Prostate gland (tissue), 2 donors: ENCODE data around the gene ACD. TPM values are rescaled to one million over a fixed set of nuclear protein-coding genes. Genes with fewer than 3 reads are reported as not detected.

ENCODE experiments used
- DNase-seq: peaks from one replicate; pipeline ENCODE4 v3.0.0-alpha.2; 2019; ENCODE audit warnings: low spot score
- H3K27ac ChIP-seq, 2 donors: fragments of 200-600 bp; sonication (generic); 2 replicates each; pipeline ENCODE4 v1.5.1; 2017 to 2019
- H3K27me3 ChIP-seq: fragments of 200-600 bp; sonication (generic); replicated peaks from 2 replicates; pipeline ENCODE4 v1.5.1; 2019; ENCODE audit not compliant: insufficient read depth
- H3K36me3 ChIP-seq, 2 donors: fragments of 200-600 bp; sonication (generic); 1 replicate in 1 of 2; 2 replicates in 1 of 2; pipeline versions ENCODE4 v1.5.1 to v1.8.1; 2017 to 2019
- H3K4me1 ChIP-seq: fragments of 200-600 bp; sonication (generic); replicated peaks from 2 replicates; pipeline ENCODE4 v1.5.1; 2019
- H3K4me3 ChIP-seq, 2 donors: fragments of 200-600 bp; sonication (generic); 2 replicates each; pipeline ENCODE4 v1.5.1; 2017 to 2019
- H3K9me3 ChIP-seq: fragments of 200-600 bp; sonication (generic); 2 replicates; pipeline ENCODE4 v1.5.1; 2017
- CTCF ChIP-seq, 4 experiments: fragments of 200-600 bp in 2 of 4; fragments of 450-650 bp in 2 of 4; sonication (generic) in 2 of 4; IDR thresholded peaks; 1 replicate in 3 of 4; 2 replicates in 1 of 4; pipeline ENCODE4 v1.5.1; 2016 to 2019; ENCODE audit warnings: antibody characterized with exemption in 4 of 4, mild to moderate bottlenecking in 2 of 4, moderate library complexity in 2 of 4
- POLR2A ChIP-seq: fragments of 450-650 bp; IDR thresholded peaks from one replicate; pipeline ENCODE4 v1.6.1; 2016; ENCODE audit warnings: antibody characterized with exemption, mild to moderate bottlenecking
- POLR2AphosphoS5 ChIP-seq: sonication (generic); formaldehyde crosslinking; IDR thresholded peaks from one replicate; pipeline ENCODE4 v1.6.1; 2017; ENCODE audit warnings: antibody characterized with exemption
- WGBS: methylation state at CpG from one replicate; pipeline ENCODE4 v1.1.5; 2018; 5-methylcytosine and 5-hydroxymethylcytosine counted together
- intact Hi-C: fragments of 100-400 bp; cut with DNase I; formaldehyde crosslinking; loops from one replicate; pipeline ENCODE4 v1.14.2; 2022
- total RNA-seq, 2 donors: library from RNA; depleted of rRNA; stranded (reverse); fragments of >200 nt; gene quantifications; one replicate each; pipeline ENCODE4 v1.1.0, GENCODE V29; 2016

Gene ACD
- total RNA-seq, 2 donors from 2014 or later, result 17.1 to 45.4 TPM

- under 1% methylated on average over 45 of the region's 46 CpGs for WGBS
- no peak for DNase-seq
- Histone ChIP-seq H3K27ac (peak overlapping the region; percentile 79 to 81), H3K9me3 (no peaks in the 10 kb centered on the region), H3K27me3 (no peaks in the 10 kb centered on the region), H3K4me1 (peaks cover 11% of the 10 kb centered on the region), H3K36me3 (no peaks in the 10 kb centered on the region), H3K4me3 (peak overlapping the region; percentile 67 to 85)
- intact Hi-C loops, result loop anchor here (10.0 kb wide), 1 partner anchor 141 kb away; the partner anchor contains the start of gene RIPOR1
- TF ChIP-seq CTCF (IDR thresholded peaks at IDR 0.05) (no peak), POLR2A (no peak), POLR2AphosphoS5 (no peak)
Measured at GRCh38 chr16:67666032-67666551, 6.0 kb upstream of the ACD start.

GRCh38 chr16:67665598-67665997, 5.5 kb upstream of the ACD start:
- peaks cover 11% of the 10 kb centered on the region for H3K4me1 ChIP-seq
- peak overlapping the region; percentile 67 to 85 for H3K4me3 ChIP-seq
- TF ChIP-seq POLR2AphosphoS5, result no peak
- TF ChIP-seq CTCF (IDR thresholded peaks at IDR 0.05), result no peak
- no peak for TF ChIP-seq POLR2A
- no peak overlapping the region for H3K27ac ChIP-seq
- intact Hi-C loops, result loop anchor here (10.0 kb wide), 1 partner anchor 141 kb away; the partner anchor contains the start of gene RIPOR1
- no peaks in the 10 kb centered on the region for H3K27me3 ChIP-seq
- H3K36me3 ChIP-seq, result no peaks in the 10 kb centered on the region
- WGBS, result 72% methylated on average over 5 of the region's 5 CpGs
- no peaks in the 10 kb centered on the region for H3K9me3 ChIP-seq
- DNase-seq, result no peak

GRCh38 chr16:67664871-67665270, 4.8 kb upstream of the ACD start:
- DNase-seq, result no peak
- intact Hi-C loops, result loop anchor here (5.0 to 10.0 kb wide), 2 partner anchors 140 to 177 kb away; partner anchors contain the start of genes RIPOR1 and THAP11
- TF ChIP-seq POLR2A (no peak), POLR2AphosphoS5 (no peak), CTCF (IDR thresholded peaks at IDR 0.05) (no peak)
- H3K27ac ChIP-seq, result no peak overlapping the region
- no peaks in the 10 kb centered on the region for H3K27me3 ChIP-seq
- no peak overlapping the region for H3K4me3 ChIP-seq
- H3K4me1 ChIP-seq, result peaks cover 11% of the 10 kb centered on the region
- H3K9me3 ChIP-seq, result no peaks in the 10 kb centered on the region
- WGBS, result 93% methylated on average over 7 of the region's 7 CpGs
- no peaks in the 10 kb centered on the region for H3K36me3 ChIP-seq

GRCh38 chr16:67664258-67664657, 4.2 kb upstream of the ACD start:
- Histone ChIP-seq H3K27ac (no peak overlapping the region), H3K4me1 (peaks cover 11% of the 10 kb centered on the region)

More at GRCh38 chr16:67664258-67664657, 4.2 kb upstream of the ACD start:
- intact Hi-C loops, result loop anchor here (5.0 to 10.0 kb wide), 2 partner anchors 139 to 178 kb away; partner anchors contain the start of genes RIPOR1 and THAP11
- H3K36me3 ChIP-seq, result no peaks in the 10 kb centered on the region
- TF ChIP-seq CTCF (IDR thresholded peaks at IDR 0.05), result no peak
- no peak for TF ChIP-seq POLR2A
- TF ChIP-seq POLR2AphosphoS5, result no peak
- H3K9me3 ChIP-seq, result no peaks in the 10 kb centered on the region
- WGBS, result 83% methylated on average over 4 of the region's 4 CpGs
- no peak for DNase-seq
- H3K4me3 ChIP-seq, result no peak overlapping the region
- no peaks in the 10 kb centered on the region for H3K27me3 ChIP-seq
